ENCODE measurements around the gene MINPP1.
"Not testable (repeated sequence)": the region's sequence is repeated elsewhere in the genome, so short reads cannot be mapped to it uniquely, and the experiment has no call there.

GRCh38 chr10:87495446-87495845 is 9.2 kb upstream of the MINPP1 start:
- not testable (repeated sequence) for TF ChIP-seq YY1 (IDR thresholded peaks at IDR 0.05; ENCODE audit: insufficient read depth, insufficient read length); ZNF274 (IDR thresholded peaks at IDR 0.05; ENCODE audit: low read depth, low read length); SUZ12 (IDR thresholded peaks at IDR 0.05; ENCODE audit: extremely low read depth, insufficient read depth, insufficient read length)
